K562 (cell line): ENCODE data around the gene CTCFL. TPM values are rescaled to one million over a fixed set of nuclear protein-coding genes. Genes with fewer than 3 reads are reported as not detected.

ENCODE experiments used
- ARNT ChIP-seq, 2 experiments: fragments of 450-650 bp; IDR thresholded peaks; 2 replicates each; pipeline ENCODE4 v1.6.1; 2016; ENCODE audit warnings: mild to moderate bottlenecking in 1 of 2
- CCNT2 ChIP-seq: IDR thresholded peaks from 2 replicates; pipeline ENCODE4 v1.6.1; 2011; ENCODE audit warnings: borderline replicate concordance, low read depth, mild to moderate bottlenecking, moderate library complexity, mixed read lengths, low read length; ENCODE audit not compliant: insufficient read length; ENCODE audit errors: extremely low read depth
- CUX1 ChIP-seq: fragments of 200-800 bp; sonication (Bioruptor generic); IDR thresholded peaks from 2 replicates; pipeline ENCODE4 v1.6.1; 2016; ENCODE audit warnings: missing genetic modification characterization, missing compliant biosample characterization
- FOXA3 ChIP-seq, 2 experiments: fragments of 450-650 bp in 1 of 2; sonication (generic) in 1 of 2; formaldehyde crosslinking; IDR thresholded peaks in 1 of 2; conservative IDR thresholded peaks in 1 of 2; 2 replicates each; pipeline versions ENCODE4 v1.4.0 to v1.8.0; 2020 to 2022; ENCODE audit warnings: mild to moderate bottlenecking in 2 of 2, missing genetic modification reagents in 1 of 2
- HDGF ChIP-seq: fragments of 450-650 bp; IDR thresholded peaks from 2 replicates; pipeline ENCODE4 v1.6.1; 2016
- KAT8 ChIP-seq: fragments of 450-650 bp; IDR thresholded peaks from 2 replicates; pipeline ENCODE4 v1.6.1; 2016; ENCODE audit warnings: low read depth, mild to moderate bottlenecking
- MED1 ChIP-seq: sonication (generic); formaldehyde crosslinking; IDR thresholded peaks from 2 replicates; pipeline ENCODE4 v1.8.1; 2023; ENCODE audit warnings: missing genetic modification reagents, borderline replicate concordance
- MTA2 ChIP-seq: fragments of 450-650 bp; IDR thresholded peaks from 2 replicates; pipeline ENCODE4 v1.6.1; 2016; ENCODE audit warnings: low read depth
- NCOA1 ChIP-seq: fragments of 450-650 bp; IDR thresholded peaks from 2 replicates; pipeline ENCODE4 v1.6.1; 2016; ENCODE audit warnings: low read depth
- NFYB ChIP-seq: IDR thresholded peaks from 2 replicates; pipeline ENCODE4 v1.6.1; 2011; ENCODE audit warnings: mild to moderate bottlenecking, moderate library complexity; ENCODE audit not compliant: insufficient read length; ENCODE audit errors: extremely low read depth
- NR4A1 ChIP-seq, 2 experiments: fragments of 250-450 bp in 1 of 2; fragments of 450-650 bp in 1 of 2; sonication (Bioruptor Pico) in 1 of 2; IDR thresholded peaks; 2 replicates each; pipeline versions ENCODE4 v1.4.0 to v1.6.1; 2016 to 2020; ENCODE audit warnings: mild to moderate bottlenecking in 2 of 2, missing compliant biosample characterization in 1 of 2, missing genetic modification characterization in 1 of 2, moderate library complexity in 1 of 2
- PHF8 ChIP-seq: fragments of 200-600 bp; sonication (generic); IDR thresholded peaks from 2 replicates; pipeline ENCODE4 v1.6.1; 2012; ENCODE audit warnings: mixed run types, mild to moderate bottlenecking, inconsistent platforms, low read length, moderate library complexity, borderline replicate concordance
- TEAD4 ChIP-seq, 2 experiments: sonication (generic) in 1 of 2; formaldehyde crosslinking in 1 of 2; IDR thresholded peaks; 2 replicates each; pipeline versions ENCODE4 v1.6.1 to v1.8.0; 2012 to 2022; ENCODE audit warnings: borderline replicate concordance in 1 of 2, inconsistent platforms in 1 of 2, low read length in 1 of 2, mild to moderate bottlenecking in 1 of 2, missing genetic modification reagents in 1 of 2
- ZKSCAN8 ChIP-seq: fragments of 200-800 bp; sonication (Bioruptor generic); IDR thresholded peaks from 2 replicates; pipeline ENCODE4 v1.6.1; 2016; ENCODE audit warnings: missing genetic modification characterization, missing compliant biosample characterization
- ZNF175 ChIP-seq: fragments of 200-800 bp; sonication (Bioruptor generic); IDR thresholded peaks from 2 replicates; pipeline ENCODE4 v1.6.1; 2016; ENCODE audit warnings: low read depth, mild to moderate bottlenecking, missing genetic modification characterization, missing compliant biosample characterization
- ZNF24 ChIP-seq: fragments of 450-650 bp; IDR thresholded peaks from 2 replicates; pipeline ENCODE4 v1.6.1; 2016
- polyA plus RNA-seq, 8 experiments: library from polyadenylated mRNA; depleted of rRNA in 4 of 8; stranded (reverse) in 5 of 8; unstranded in 3 of 8; fragments of >200 nt; fragmentation: Nextera tagmentation in 2 of 8; fragmentation: Illumina TruSeq in 1 of 8; extraction: Ambion mirVana in 2 of 8; extraction: Trizol in 1 of 8; gene quantifications; 2 replicates each; pipeline versions ENCODE4 v1.2.1 to v1.2.3, GENCODE V29; 2011 to 2014; ENCODE audit warnings: inconsistent platforms in 1 of 8, missing spikeins in 1 of 8
- total RNA-seq, 7 experiments: library from RNA; depleted of rRNA in 6 of 7; stranded (reverse); fragments of >200 nt in 6 of 7; fragmentation: Illumina TruSeq in 2 of 7; extraction: Trizol in 2 of 7; gene quantifications; 2 replicates each; pipeline versions ENCODE4 v1.2.1 to v1.2.3, GENCODE V29; 2011 to 2021; ENCODE audit warnings: low replicate concordance in 1 of 7
- TF ChIP-seq, protein P1 (sequence below): fragments of 250-450 bp; sonication (Bioruptor Pico); IDR thresholded peaks from 2 replicates; pipeline ENCODE4 v1.9.0; 2021; ENCODE audit warnings: mild to moderate bottlenecking, inconsistent platforms
- TF ChIP-seq, protein P2 (sequence below): fragments of 450-650 bp; formaldehyde crosslinking; IDR thresholded peaks from 2 replicates; pipeline ENCODE4 v1.4.0; 2022; ENCODE audit warnings: mild to moderate bottlenecking, moderate library complexity

Gene CTCFL
- total and polyA plus RNA-seq, 9 of the 15 experiments (the other 6 are each of a cell fraction or from before 2014, with no cell fraction given) = 42.4 to 188 (median 111) TPM

GRCh38 chr20:57451795-57452661 is 72.9 kb downstream of the CTCFL start (continued):
- TF ChIP-seq NFYB = no peak
- TF ChIP-seq NCOA1 = peak; percentile 81
- TF ChIP-seq, protein P1, sequence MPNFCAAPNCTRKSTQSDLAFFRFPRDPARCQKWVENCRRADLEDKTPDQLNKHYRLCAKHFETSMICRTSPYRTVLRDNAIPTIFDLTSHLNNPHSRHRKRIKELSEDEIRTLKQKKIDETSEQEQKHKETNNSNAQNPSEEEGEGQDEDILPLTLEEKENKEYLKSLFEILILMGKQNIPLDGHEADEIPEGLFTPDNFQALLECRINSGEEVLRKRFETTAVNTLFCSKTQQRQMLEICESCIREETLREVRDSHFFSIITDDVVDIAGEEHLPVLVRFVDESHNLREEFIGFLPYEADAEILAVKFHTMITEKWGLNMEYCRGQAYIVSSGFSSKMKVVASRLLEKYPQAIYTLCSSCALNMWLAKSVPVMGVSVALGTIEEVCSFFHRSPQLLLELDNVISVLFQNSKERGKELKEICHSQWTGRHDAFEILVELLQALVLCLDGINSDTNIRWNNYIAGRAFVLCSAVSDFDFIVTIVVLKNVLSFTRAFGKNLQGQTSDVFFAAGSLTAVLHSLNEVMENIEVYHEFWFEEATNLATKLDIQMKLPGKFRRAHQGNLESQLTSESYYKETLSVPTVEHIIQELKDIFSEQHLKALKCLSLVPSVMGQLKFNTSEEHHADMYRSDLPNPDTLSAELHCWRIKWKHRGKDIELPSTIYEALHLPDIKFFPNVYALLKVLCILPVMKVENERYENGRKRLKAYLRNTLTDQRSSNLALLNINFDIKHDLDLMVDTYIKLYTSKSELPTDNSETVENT (CRISPR knock-in tag) = no peak
- no peak for TF ChIP-seq KAT8
- TF ChIP-seq CCNT2 = peak; percentile 21
- TF ChIP-seq ARNT (IDR thresholded peaks at IDR 0.05) = peak in 1 of 2 experiments; percentile 78; a peak in 1 of 4 replicates
- peak; percentile 77 for TF ChIP-seq MTA2
- TF ChIP-seq PHF8 = peak; percentile 15; the same call in 1 of the 2 replicates
- no peak for TF ChIP-seq NR4A1 (CRISPR knock-in tag; IDR thresholded peaks at IDR 0.05)
- TF ChIP-seq NR4A1 (tag; IDR thresholded peaks at IDR 0.05) = peak; percentile 73
- TF ChIP-seq ZKSCAN8 (CRISPR knock-in tag) = peak; percentile 68
- no peak for TF ChIP-seq CUX1
- peak; percentile 93 for TF ChIP-seq TEAD4 (IDR thresholded peaks at IDR 0.05; ENCODE audit: low read length)
- no peak for TF ChIP-seq TEAD4 (CRISPR knock-in tag; IDR thresholded peaks at IDR 0.05; ENCODE audit: borderline replicate concordance)
- no peak for TF ChIP-seq FOXA3 (CRISPR knock-in tag; conservative IDR thresholded peaks at IDR 0.05 in 1 of 2, IDR thresholded peaks at IDR 0.05 in 1 of 2)
- peak; percentile 100 for TF ChIP-seq ZNF24
- no peak for TF ChIP-seq MED1
- TF ChIP-seq HDGF = peak; percentile 92; the same call in 1 of the 2 replicates
- peak; percentile 95 for TF ChIP-seq ZNF175 (CRISPR knock-in tag)
- TF ChIP-seq, protein P2, sequence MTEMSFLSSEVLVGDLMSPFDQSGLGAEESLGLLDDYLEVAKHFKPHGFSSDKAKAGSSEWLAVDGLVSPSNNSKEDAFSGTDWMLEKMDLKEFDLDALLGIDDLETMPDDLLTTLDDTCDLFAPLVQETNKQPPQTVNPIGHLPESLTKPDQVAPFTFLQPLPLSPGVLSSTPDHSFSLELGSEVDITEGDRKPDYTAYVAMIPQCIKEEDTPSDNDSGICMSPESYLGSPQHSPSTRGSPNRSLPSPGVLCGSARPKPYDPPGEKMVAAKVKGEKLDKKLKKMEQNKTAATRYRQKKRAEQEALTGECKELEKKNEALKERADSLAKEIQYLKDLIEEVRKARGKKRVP = 0 out of 2 replicates have a peak, but pooled peaks have one; percentile 3
